ENCODE data around the gene LRRFIP1. TPM values are rescaled to one million over a fixed set of nuclear protein-coding genes. Genes with fewer than 3 reads are reported as not detected.

Gene LRRFIP1
- total and polyA plus RNA-seq, 2 of the 13 experiments (the other 11 are each of a cell fraction or from before 2014, with no cell fraction given): 15.9 to 40.5 TPM

DNA sequence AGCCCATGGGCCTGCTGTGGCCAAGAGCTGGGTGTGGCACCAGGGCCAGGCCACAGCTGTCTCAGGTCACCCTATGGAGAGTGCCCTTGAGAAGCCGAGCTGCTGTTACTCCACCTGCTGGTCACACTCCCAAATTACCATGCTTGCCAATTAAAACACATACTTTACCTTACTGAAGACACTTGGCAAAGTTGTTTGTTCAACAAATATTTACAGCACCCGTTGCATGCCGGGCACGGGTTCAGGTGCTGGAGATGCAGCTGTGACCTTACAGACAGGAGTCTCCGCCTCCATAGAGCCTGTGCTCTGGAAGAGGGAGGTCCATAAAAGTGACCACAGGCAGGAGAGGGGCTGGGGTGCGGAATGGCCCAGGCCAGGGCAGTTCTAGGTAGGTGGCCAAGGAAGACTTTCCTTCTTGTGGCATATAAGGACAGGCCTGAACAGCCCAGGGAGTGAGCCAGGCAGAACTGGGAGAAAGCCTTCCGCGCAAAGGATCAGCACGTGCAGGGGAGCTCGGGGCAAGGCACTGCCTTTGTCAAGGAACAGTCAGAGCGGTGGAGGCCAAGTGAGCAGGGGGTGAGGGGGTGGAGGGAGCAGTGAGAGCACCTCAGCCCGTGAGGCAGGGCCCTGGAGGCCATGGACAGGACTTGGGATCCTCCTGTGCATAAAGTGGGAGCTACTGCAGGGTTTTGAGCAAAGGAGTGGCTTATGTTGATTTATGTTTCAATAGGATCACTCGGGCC, 147.6 kb downstream of the LRRFIP1 start (continued):
- TF ChIP-seq, protein P1, sequence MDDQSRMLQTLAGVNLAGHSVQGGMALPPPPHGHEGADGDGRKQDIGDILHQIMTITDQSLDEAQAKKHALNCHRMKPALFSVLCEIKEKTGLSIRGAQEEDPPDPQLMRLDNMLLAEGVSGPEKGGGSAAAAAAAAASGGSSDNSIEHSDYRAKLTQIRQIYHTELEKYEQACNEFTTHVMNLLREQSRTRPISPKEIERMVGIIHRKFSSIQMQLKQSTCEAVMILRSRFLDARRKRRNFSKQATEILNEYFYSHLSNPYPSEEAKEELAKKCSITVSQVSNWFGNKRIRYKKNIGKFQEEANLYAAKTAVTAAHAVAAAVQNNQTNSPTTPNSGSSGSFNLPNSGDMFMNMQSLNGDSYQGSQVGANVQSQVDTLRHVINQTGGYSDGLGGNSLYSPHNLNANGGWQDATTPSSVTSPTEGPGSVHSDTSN (CRISPR knock-in tag; IDR thresholded peaks at IDR 0.05; ENCODE audit: borderline replicate concordance): no peak
- TF ChIP-seq ZNF510 (CRISPR knock-in tag; IDR thresholded peaks at IDR 0.05; ENCODE audit: low read depth) (no peak), HDAC1 (CRISPR knock-in tag; IDR thresholded peaks at IDR 0.05) (0 out of 2 replicates have a peak, but pooled peaks have one; percentile 46), FIP1L1 (IDR thresholded peaks at IDR 0.05; ENCODE audit: borderline replicate concordance, insufficient read depth, low read depth, low read length) (no peak), ARHGAP35 (CRISPR knock-in tag; IDR thresholded peaks at IDR 0.05; ENCODE audit: borderline replicate concordance) (no peak), ZNF367 (CRISPR knock-in tag; IDR thresholded peaks at IDR 0.05; ENCODE audit: borderline replicate concordance) (no peak), HHEX (CRISPR knock-in tag; IDR thresholded peaks at IDR 0.05) (no peak), CEBPB (IDR thresholded peaks at IDR 0.05; ENCODE audit: borderline replicate concordance, low read depth, low read length) (no peak), HES4 (CRISPR knock-in tag; IDR thresholded peaks at IDR 0.05; ENCODE audit: borderline replicate concordance) (no peak), TARDBP (CRISPR knock-in tag; IDR thresholded peaks at IDR 0.05) (no peak), SMAD9 (CRISPR knock-in tag; IDR thresholded peaks at IDR 0.05) (no peak), RFX1 (IDR thresholded peaks at IDR 0.05) (no peak), SETDB1 (CRISPR knock-in tag; IDR thresholded peaks at IDR 0.05; ENCODE audit: borderline replicate concordance) (no peak), KDM3A (CRISPR knock-in tag; IDR thresholded peaks at IDR 0.05; ENCODE audit: low read depth) (no peak), ZNF24 (IDR thresholded peaks at IDR 0.05) (no peak), HNF4A (CRISPR knock-in tag; IDR thresholded peaks at IDR 0.05) (no peak; the same call in none of the 2 replicates), ZNF670 (CRISPR knock-in tag; IDR thresholded peaks at IDR 0.05; ENCODE audit: borderline replicate concordance) (no peak), PHF5A (CRISPR knock-in tag; IDR thresholded peaks at IDR 0.05; ENCODE audit: low read depth, unreplicated experiment) (no peak), ETS1 (CRISPR knock-in tag; IDR thresholded peaks at IDR 0.05) (no peak), TSC22D2 (CRISPR knock-in tag; IDR thresholded peaks at IDR 0.05; ENCODE audit: borderline replicate concordance) (no peak), NCOA5 (CRISPR knock-in tag; IDR thresholded peaks at IDR 0.05) (no peak), ZNF768 (CRISPR knock-in tag; IDR thresholded peaks at IDR 0.05) (no peak), KAT2B (IDR thresholded peaks at IDR 0.05; ENCODE audit: borderline replicate concordance, low read depth, low read length) (no peak), ZNF562 (CRISPR knock-in tag; IDR thresholded peaks at IDR 0.05; ENCODE audit: borderline replicate concordance) (no peak), ZNF331 (CRISPR knock-in tag; IDR thresholded peaks at IDR 0.05) (peak; percentile 66; the same call in 1 of the 2 replicates), SMC3 (IDR thresholded peaks at IDR 0.05; ENCODE audit: low read length) (peak; percentile 84), ZNF709 (CRISPR knock-in tag; IDR thresholded peaks at IDR 0.05) (no peak), KDM2A (CRISPR knock-in tag; IDR thresholded peaks at IDR 0.05; ENCODE audit: borderline replicate concordance, low read depth) (peak; percentile 55; the same call in 1 of the 2 replicates)
- TF ChIP-seq, protein P2, sequence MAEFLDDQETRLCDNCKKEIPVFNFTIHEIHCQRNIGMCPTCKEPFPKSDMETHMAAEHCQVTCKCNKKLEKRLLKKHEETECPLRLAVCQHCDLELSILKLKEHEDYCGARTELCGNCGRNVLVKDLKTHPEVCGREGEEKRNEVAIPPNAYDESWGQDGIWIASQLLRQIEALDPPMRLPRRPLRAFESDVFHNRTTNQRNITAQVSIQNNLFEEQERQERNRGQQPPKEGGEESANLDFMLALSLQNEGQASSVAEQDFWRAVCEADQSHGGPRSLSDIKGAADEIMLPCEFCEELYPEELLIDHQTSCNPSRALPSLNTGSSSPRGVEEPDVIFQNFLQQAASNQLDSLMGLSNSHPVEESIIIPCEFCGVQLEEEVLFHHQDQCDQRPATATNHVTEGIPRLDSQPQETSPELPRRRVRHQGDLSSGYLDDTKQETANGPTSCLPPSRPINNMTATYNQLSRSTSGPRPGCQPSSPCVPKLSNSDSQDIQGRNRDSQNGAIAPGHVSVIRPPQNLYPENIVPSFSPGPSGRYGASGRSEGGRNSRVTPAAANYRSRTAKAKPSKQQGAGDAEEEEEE (CRISPR knock-in tag; IDR thresholded peaks at IDR 0.05; ENCODE audit: borderline replicate concordance): no peak

All from HepG2 (cell line).